HCT116 (cell line): Measurements from ENCODE around the gene LRRK2. TPM values are rescaled to one million over a fixed set of nuclear protein-coding genes. Genes with fewer than 3 reads are reported as not detected.

ENCODE experiments used
- ATAC-seq: fragments of 200-7000 bp; cut with Tn5 transposase; 2 replicates; pipeline ENCODE4 v1.9.1; 2020; ENCODE audit warnings: mild to moderate bottlenecking, moderate library complexity
- BruUV-seq: library from RNA; stranded (reverse); fragments of 400-500 nt; replicated peaks from 2 replicates; lab custom pipeline; 2021; lab: Mats Ljungman, UMichigan
- CTCF ChIA-PET: fragments of 300-600 bp; sonication (Branson Sonifier 250); formaldehyde crosslinking; loops from one replicate; lab custom pipeline; 2021; ENCODE audit warnings: antibody characterized with exemption; lab: Charles Lee
- POLR2A ChIA-PET: fragments of 300-600, 350-600 bp; sonication (Branson Sonifier 250); formaldehyde crosslinking; loops from one replicate; lab custom pipeline; 2021; ENCODE audit warnings: antibody characterized with exemption; lab: Charles Lee
- RAD21 ChIA-PET, 2 experiments: fragments of 300-600 bp; sonication (Branson Sonifier 250); formaldehyde crosslinking; loops; one replicate each; lab custom pipeline; 2023; ENCODE audit warnings: low total read pairs in 2 of 2; ENCODE audit not compliant: uncharacterized antibody in 2 of 2, unreplicated experiment in 2 of 2, low non-redundant PET in 1 of 2; lab: Charles Lee
- DNase-seq: peaks from one replicate; pipeline ENCODE4 v3.0.0-alpha.2; 2010; ENCODE audit warnings: low read depth, low spot score
- H2AFZ ChIP-seq: fragments of 200-600 bp; shearing (Covaris generic), sonication (generic); 2 replicates; pipeline ENCODE4 v1.6.1; 2017; ENCODE audit warnings: low read depth, mixed run types, mixed read lengths, antibody characterized with exemption, low read length; ENCODE audit not compliant: poor library complexity, severe bottlenecking
- H3K27ac ChIP-seq: 2 replicates; pipeline ENCODE4 v1.5.1; 2012; ENCODE audit warnings: low read depth, low read length
- H3K27me3 ChIP-seq: fragments of 200-600 bp; sonication (generic); 2 replicates; pipeline ENCODE4 v1.6.1; 2016; ENCODE audit warnings: mixed run types, low read length, mixed read lengths; ENCODE audit not compliant: insufficient read depth
- H3K36me3 ChIP-seq, 2 experiments: fragments of 200-500 bp in 1 of 2; fragments of 200-600 bp in 1 of 2; sonication (Bioruptor generic) in 1 of 2; sonication (generic) in 1 of 2; 2 replicates each; pipeline versions ENCODE4 v1.5.1 to v1.6.1; 2014 to 2016; ENCODE audit warnings: low read length in 2 of 2, inconsistent platforms in 1 of 2, mixed read lengths in 1 of 2, mixed run types in 1 of 2; ENCODE audit not compliant: insufficient read depth in 2 of 2, control insufficient read depth in 1 of 2
- H3K4me1 ChIP-seq, 2 experiments: fragments of 200-600 bp in 1 of 2; sonication (generic) in 1 of 2; 2 replicates each; pipeline versions ENCODE4 v1.5.1 to v1.6.1; 2012 to 2017; ENCODE audit warnings: low read length in 2 of 2, inconsistent platforms in 1 of 2, mild to moderate bottlenecking in 1 of 2, mixed read lengths in 1 of 2, mixed run types in 1 of 2, moderate library complexity in 1 of 2; ENCODE audit not compliant: insufficient read depth in 2 of 2, control insufficient read depth in 1 of 2
- H3K4me2 ChIP-seq: fragments of 200-600 bp; sonication (generic); 2 replicates; pipeline ENCODE4 v1.6.1; 2017; ENCODE audit warnings: mixed run types, low read length, mixed read lengths
- H3K4me3 ChIP-seq, 2 experiments: fragments of 200-600 bp in 1 of 2; sonication (generic) in 1 of 2; replicated peaks in 1 of 2; 2 replicates each; pipeline ENCODE4 v1.5.1; 2011 to 2016; ENCODE audit warnings: low read length in 2 of 2, control low read depth in 1 of 2, low read depth in 1 of 2, mild to moderate bottlenecking in 1 of 2, mixed read lengths in 1 of 2, mixed run types in 1 of 2
- H3K79me2 ChIP-seq: fragments of 200-600 bp; sonication (generic); 2 replicates; pipeline ENCODE4 v1.6.1; 2017; ENCODE audit warnings: mild to moderate bottlenecking, mixed run types, low read length, moderate library complexity, mixed read lengths; ENCODE audit not compliant: insufficient read depth
- H3K9ac ChIP-seq: fragments of 200-600 bp; sonication (generic); 2 replicates; pipeline ENCODE4 v1.6.1; 2016; ENCODE audit warnings: low read length, mixed read lengths
- H3K9me2 ChIP-seq: fragments of 200-600 bp; sonication (generic), shearing (Covaris generic); 2 replicates; pipeline ENCODE4 v1.6.1; 2017; ENCODE audit warnings: mixed run types, mild to moderate bottlenecking, moderate library complexity; ENCODE audit not compliant: insufficient read depth
- H3K9me3 ChIP-seq, 2 experiments: fragments of 200-500 bp in 1 of 2; fragments of 200-600 bp in 1 of 2; sonication (Bioruptor generic) in 1 of 2; sonication (generic) in 1 of 2; 2 replicates each; pipeline ENCODE4 v1.6.1; 2014 to 2017; ENCODE audit warnings: low read length in 2 of 2, mixed read lengths in 2 of 2, inconsistent platforms in 1 of 2, low read depth in 1 of 2, mild to moderate bottlenecking in 1 of 2, mixed run types in 1 of 2, moderate library complexity in 1 of 2; ENCODE audit not compliant: control insufficient read depth in 1 of 2, insufficient read depth in 1 of 2
- H4K20me1 ChIP-seq: fragments of 200-600 bp; sonication (generic), shearing (Covaris generic); 2 replicates; pipeline ENCODE4 v1.6.1; 2017; ENCODE audit warnings: mixed run types, mild to moderate bottlenecking, moderate library complexity; ENCODE audit not compliant: insufficient read depth
- ELF1 ChIP-seq: IDR thresholded peaks from 2 replicates; pipeline ENCODE4 v1.6.1; 2012; ENCODE audit warnings: low read depth, borderline replicate concordance
- EZH2phosphoT487 ChIP-seq: fragments of 200-600 bp; IDR thresholded peaks from 2 replicates; pipeline ENCODE4 v1.6.1; 2018; ENCODE audit warnings: antibody characterized with exemption, borderline replicate concordance
- FOSL1 ChIP-seq: IDR thresholded peaks from 2 replicates; pipeline ENCODE4 v1.6.1; 2012; ENCODE audit warnings: low read depth
- JUND ChIP-seq: IDR thresholded peaks from 2 replicates; pipeline ENCODE4 v1.6.1; 2012
- POLR2A ChIP-seq: IDR thresholded peaks from 2 replicates; pipeline ENCODE4 v1.7.0; 2011; ENCODE audit warnings: borderline replicate concordance; ENCODE audit not compliant: insufficient read depth, insufficient read length; ENCODE audit errors: extremely low read depth
- POLR2AphosphoS5 ChIP-seq: IDR thresholded peaks from 2 replicates; pipeline ENCODE4 v1.6.1; 2011; ENCODE audit warnings: mild to moderate bottlenecking, low read depth, low read length, moderate library complexity
- RAD21 ChIP-seq: IDR thresholded peaks from 2 replicates; pipeline ENCODE4 v1.6.1; 2012; ENCODE audit warnings: low read depth, mild to moderate bottlenecking
- SIN3A ChIP-seq: IDR thresholded peaks from 2 replicates; pipeline ENCODE4 v1.6.1; 2012; ENCODE audit warnings: low read depth
- SP1 ChIP-seq: IDR thresholded peaks from 2 replicates; pipeline ENCODE4 v1.6.1; 2012; ENCODE audit warnings: low read depth
- SRF ChIP-seq: IDR thresholded peaks from 2 replicates; pipeline ENCODE4 v1.6.1; 2012; ENCODE audit warnings: low read depth
- TCF7L2 ChIP-seq: IDR thresholded peaks from 2 replicates; pipeline ENCODE4 v1.7.0; 2011; ENCODE audit warnings: borderline replicate concordance, inconsistent platforms; ENCODE audit not compliant: insufficient read depth, insufficient read length; ENCODE audit errors: extremely low read depth
- YY1 ChIP-seq: IDR thresholded peaks from 2 replicates; pipeline ENCODE4 v1.6.1; 2011; ENCODE audit warnings: low read length, low read depth, moderate library complexity, mild to moderate bottlenecking; ENCODE audit not compliant: insufficient replicate concordance; ENCODE audit errors: extremely low read depth
- ZNF274 ChIP-seq: fragments of 200-500 bp; sonication (Bioruptor generic); IDR thresholded peaks from 2 replicates; pipeline ENCODE4 v1.6.1; 2014; ENCODE audit warnings: mild to moderate bottlenecking, low read depth, low read length, inconsistent platforms
- intact Hi-C: fragments of 100-400 bp; cut with micrococcal nuclease; formaldehyde crosslinking; loops from 2 replicates; pipeline ENCODE4 v1.10.0; 2022
- total RNA-seq: library from RNA; stranded (reverse); gene quantifications from one replicate; pipeline ENCODE4 v1.2.1, GENCODE V29; 2021; ENCODE audit not compliant: unreplicated experiment
- TF ChIP-seq, protein P1 (sequence below): IDR thresholded peaks from 2 replicates; pipeline ENCODE4 v1.6.1; 2011; ENCODE audit warnings: mild to moderate bottlenecking, low read length, moderate library complexity; ENCODE audit not compliant: insufficient replicate concordance; ENCODE audit errors: extremely low read depth
- TF ChIP-seq, protein P2 (sequence below), 3 experiments: fragments of 200-600 bp in 1 of 3; sonication (generic) in 1 of 3; IDR thresholded peaks in 2 of 3; conservative IDR thresholded peaks in 1 of 3; 2 replicates each; pipeline ENCODE4 v1.5.1; 2012 to 2017; ENCODE audit warnings: low read depth in 2 of 3, low read length in 2 of 3, antibody characterized with exemption in 1 of 3, borderline replicate concordance in 1 of 3, control low read depth in 1 of 3, mild to moderate bottlenecking in 1 of 3, mixed read lengths in 1 of 3, mixed run types in 1 of 3, moderate library complexity in 1 of 3; ENCODE audit not compliant: insufficient read depth in 1 of 3
- TF ChIP-seq, protein P3 (sequence below): IDR thresholded peaks from 2 replicates; pipeline ENCODE4 v1.6.1; 2012
- TF ChIP-seq, protein P4 (sequence below): IDR thresholded peaks from 2 replicates; pipeline ENCODE4 v1.6.1; 2012

The LRRK2 gene
- total RNA-seq, 1 experiment from 2014 or later, result 0.20 TPM

DNA sequence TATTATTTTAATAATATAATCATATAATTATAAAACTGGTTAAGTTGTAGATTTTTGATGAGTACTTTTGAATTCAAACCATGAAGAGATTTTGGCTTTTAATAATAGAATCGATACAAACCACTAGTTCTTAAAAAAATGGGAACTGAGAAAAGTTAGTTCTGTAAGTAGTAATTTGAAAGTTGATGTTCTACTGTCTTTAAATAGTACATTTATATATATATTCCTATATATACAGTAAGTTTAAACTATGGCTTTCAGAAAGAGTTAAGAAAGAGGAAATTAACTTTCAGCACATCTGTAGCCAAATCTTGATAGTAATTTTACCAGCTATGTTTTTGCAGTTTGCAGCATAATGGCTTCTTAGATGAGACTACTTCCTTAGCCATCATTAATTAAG lies 7.8 kb downstream of the LRRK2 start:
- ChIA-PET RAD21 (no interaction called here), POLR2A (no interaction called here)
- BruUV-seq, result no TSS peak

More for the DNA sequence above, 7.8 kb downstream of the LRRK2 start:
- Histone ChIP-seq H3K27me3 (no peaks in the 10 kb centered on the region), H3K9me3 (no peaks in the 10 kb centered on the region), H3K4me1 (no peaks in the 10 kb centered on the region), H3K36me3 (no peaks in the 10 kb centered on the region), H3K79me2 (no peaks in the 10 kb centered on the region), H3K4me3 (no peak overlapping the region), H4K20me1 (no peaks in the 10 kb centered on the region)
- CTCF ChIA-PET, result no interaction called here
- intact Hi-C loops, result loop anchor here (5.0 kb wide), 1 partner anchor 45 kb away; no protein-coding TSS in a partner anchor
- ATAC-seq (no peak), DNase-seq (no peak)
- TF ChIP-seq JUND (no peak), POLR2A (no peak), SRF (no peak), SIN3A (no peak), ZNF274 (no peak), RAD21 (no peak), TCF7L2 (no peak), SP1 (no peak), EZH2phosphoT487 (no peak), FOSL1 (no peak), ELF1 (no peak), POLR2AphosphoS5 (no peak), YY1 (no peak)
- TF ChIP-seq, protein P1, sequence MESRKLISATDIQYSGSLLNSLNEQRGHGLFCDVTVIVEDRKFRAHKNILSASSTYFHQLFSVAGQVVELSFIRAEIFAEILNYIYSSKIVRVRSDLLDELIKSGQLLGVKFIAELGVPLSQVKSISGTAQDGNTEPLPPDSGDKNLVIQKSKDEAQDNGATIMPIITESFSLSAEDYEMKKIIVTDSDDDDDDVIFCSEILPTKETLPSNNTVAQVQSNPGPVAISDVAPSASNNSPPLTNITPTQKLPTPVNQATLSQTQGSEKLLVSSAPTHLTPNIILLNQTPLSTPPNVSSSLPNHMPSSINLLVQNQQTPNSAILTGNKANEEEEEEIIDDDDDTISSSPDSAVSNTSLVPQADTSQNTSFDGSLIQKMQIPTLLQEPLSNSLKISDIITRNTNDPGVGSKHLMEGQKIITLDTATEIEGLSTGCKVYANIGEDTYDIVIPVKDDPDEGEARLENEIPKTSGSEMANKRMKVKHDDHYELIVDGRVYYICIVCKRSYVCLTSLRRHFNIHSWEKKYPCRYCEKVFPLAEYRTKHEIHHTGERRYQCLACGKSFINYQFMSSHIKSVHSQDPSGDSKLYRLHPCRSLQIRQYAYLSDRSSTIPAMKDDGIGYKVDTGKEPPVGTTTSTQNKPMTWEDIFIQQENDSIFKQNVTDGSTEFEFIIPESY, result no peak
- TF ChIP-seq, protein P2, sequence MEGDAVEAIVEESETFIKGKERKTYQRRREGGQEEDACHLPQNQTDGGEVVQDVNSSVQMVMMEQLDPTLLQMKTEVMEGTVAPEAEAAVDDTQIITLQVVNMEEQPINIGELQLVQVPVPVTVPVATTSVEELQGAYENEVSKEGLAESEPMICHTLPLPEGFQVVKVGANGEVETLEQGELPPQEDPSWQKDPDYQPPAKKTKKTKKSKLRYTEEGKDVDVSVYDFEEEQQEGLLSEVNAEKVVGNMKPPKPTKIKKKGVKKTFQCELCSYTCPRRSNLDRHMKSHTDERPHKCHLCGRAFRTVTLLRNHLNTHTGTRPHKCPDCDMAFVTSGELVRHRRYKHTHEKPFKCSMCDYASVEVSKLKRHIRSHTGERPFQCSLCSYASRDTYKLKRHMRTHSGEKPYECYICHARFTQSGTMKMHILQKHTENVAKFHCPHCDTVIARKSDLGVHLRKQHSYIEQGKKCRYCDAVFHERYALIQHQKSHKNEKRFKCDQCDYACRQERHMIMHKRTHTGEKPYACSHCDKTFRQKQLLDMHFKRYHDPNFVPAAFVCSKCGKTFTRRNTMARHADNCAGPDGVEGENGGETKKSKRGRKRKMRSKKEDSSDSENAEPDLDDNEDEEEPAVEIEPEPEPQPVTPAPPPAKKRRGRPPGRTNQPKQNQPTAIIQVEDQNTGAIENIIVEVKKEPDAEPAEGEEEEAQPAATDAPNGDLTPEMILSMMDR (IDR thresholded peaks at IDR 0.05 in 2 of 3, conservative IDR thresholded peaks at IDR 0.05 in 1 of 3; ENCODE audit: borderline replicate concordance in 1 of 3, insufficient read depth in 1 of 3, low read depth in 2 of 3, low read length in 2 of 3), result no peak
- TF ChIP-seq, protein P3, sequence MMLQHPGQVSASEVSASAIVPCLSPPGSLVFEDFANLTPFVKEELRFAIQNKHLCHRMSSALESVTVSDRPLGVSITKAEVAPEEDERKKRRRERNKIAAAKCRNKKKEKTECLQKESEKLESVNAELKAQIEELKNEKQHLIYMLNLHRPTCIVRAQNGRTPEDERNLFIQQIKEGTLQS, result no peak
- TF ChIP-seq, protein P4, sequence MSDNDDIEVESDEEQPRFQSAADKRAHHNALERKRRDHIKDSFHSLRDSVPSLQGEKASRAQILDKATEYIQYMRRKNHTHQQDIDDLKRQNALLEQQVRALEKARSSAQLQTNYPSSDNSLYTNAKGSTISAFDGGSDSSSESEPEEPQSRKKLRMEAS, result no peak
- TF ChIP-seq, all 23 proteins: peak for 0
- no peaks in the 10 kb centered on the region for H3K9me2 ChIP-seq
- no peak overlapping the region for H3K9ac ChIP-seq
- H2AFZ ChIP-seq, result no peak overlapping the region
- H3K27ac ChIP-seq, result no peak overlapping the region
- no peak overlapping the region for H3K4me2 ChIP-seq
